AG20443 (cell line): ENCODE data around the gene PRSS50.
A peak's percentile ranks its signal among the peaks of the same experiment; 100 is the strongest.
"Not testable (repeated sequence)": the region's sequence is repeated elsewhere in the genome, so short reads cannot be mapped to it uniquely, and the experiment has no call there.

Experiments used
- DNase-seq: peaks from one replicate; pipeline ENCODE4 v3.0.0; 2012; ENCODE audit warnings: low spot score, mixed read lengths

PRSS50 gene

DNA sequence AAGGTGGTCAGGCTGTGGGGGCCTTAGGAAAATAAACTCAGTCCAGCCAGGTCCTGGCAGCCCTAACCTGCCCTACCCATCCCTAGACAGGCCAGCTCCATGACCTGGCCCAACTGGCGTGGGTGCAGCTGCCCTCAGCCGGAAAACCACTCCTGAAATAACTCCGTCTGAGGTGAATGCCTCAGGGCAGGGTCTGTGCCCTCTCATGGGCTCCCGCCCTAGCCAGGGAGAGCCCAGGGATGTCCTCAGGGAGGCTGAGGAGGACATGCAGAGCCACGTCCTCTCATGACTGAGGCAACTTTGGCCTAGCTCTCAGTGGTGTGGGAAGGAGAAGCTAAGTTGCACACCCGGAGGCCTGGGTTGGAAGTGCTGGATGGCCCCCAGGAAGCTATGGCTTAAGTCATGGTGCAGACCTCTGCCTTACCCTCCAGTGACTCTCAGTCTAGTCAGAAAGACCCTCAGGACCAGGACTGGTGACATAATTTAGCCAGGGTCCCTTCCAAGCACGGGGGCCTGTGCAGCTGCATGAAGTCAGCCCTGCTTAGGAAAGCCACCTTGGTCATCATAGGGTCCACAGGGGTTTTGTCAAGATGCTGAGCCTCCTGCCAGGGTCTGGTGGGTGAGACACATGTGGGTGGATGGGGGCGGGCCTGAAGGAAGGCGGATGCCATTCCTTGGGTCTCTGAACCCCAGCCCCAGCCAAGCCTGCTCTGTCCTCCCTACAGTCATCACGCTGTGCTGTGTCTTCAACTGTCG, 9.1 kb downstream of the PRSS50 start:
- DNase-seq: no peak

DNA sequence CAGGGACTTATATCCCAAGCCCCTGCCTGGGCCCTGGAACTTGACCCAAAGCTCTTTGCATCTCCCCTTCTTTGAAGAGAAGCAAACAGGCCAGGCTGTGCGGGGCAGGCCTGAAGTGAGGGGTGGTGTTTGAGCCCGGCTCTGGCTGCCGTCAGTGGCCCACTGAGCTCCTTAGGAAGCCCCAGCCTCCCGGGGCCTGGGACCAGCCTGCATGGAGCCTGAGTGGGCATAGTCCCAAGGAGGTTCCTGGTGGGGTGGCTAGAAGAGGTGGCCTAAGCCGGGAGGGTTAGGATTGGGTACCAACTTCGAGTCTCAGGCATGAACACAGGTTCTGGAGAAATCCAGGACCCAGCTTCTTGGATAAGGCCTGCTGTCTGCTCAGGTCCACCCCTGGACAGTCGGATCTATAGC, 10.1 kb downstream of the PRSS50 start:
- no peak for DNase-seq

GRCh38 chr3:46706771-46707582, 10.7 kb downstream of the PRSS50 start:
- no peak for DNase-seq

DNA sequence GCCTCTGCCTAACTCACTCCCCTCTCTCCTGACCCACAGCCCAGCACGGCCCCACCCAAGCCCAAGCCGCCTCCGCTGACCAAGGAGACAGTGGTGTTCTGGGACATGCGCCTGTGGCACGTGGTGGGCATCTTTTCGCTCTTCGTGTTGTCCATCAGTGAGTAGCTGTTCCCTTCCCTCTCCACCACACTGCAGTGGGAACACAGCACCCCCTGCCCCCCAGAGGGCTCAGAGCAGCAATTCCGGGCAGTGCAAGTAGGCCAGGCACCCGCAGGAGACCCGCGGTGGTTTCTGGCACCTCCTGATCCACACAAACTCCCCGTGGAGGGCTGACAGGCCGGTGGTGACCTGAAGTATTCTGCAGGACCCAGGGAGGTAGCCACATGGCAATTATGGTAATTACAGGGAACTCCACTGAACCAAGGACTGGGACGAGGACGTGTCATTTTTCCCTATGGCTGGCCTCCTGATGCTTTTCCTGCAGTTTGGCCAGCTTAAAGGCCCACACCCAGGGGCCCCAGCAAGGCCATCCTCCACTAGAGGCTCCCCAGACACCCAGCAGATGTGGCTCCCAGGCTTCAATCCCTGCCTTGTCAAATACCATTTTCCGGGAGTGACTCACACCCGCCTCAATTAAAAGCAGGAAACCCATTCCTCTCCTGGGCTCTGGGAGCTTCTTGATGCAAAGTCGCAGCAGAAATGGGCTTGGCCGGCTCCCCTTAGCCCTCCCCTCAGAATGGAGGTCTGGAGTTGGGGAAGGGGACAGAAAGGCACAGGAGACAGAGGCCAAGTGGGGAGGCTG, 11.7 kb downstream of the PRSS50 start:
- DNase-seq: peak; percentile 76

GRCh38 chr3:46705022-46705530, 12.6 kb downstream of the PRSS50 start:
- peak; percentile 82 for DNase-seq

GRCh38 chr3:46704346-46704745, 13.3 kb downstream of the PRSS50 start:
- DNase-seq: not testable (repeated sequence)

GRCh38 chr3:46703013-46703520, 14.6 kb downstream of the PRSS50 start:
- no peak for DNase-seq

- DNase-seq: no peak
These were observed 15.2 kb downstream of the PRSS50 start for GRCh38 chr3:46702246-46703012.

GRCh38 chr3:46701181-46701939, 16.3 kb downstream of the PRSS50 start, which contains the start of gene TMIE:
TMIE (plus strand) TSS chr3:46701392; CDS start chr3:46701488, 96 bp downstream.
- DNase-seq: peak; percentile 43

- DNase-seq: no peak
These were observed 16.9 kb downstream of the PRSS50 start for GRCh38 chr3:46700772-46701171.

GRCh38 chr3:46699676-46700523, 17.8 kb downstream of the PRSS50 start:
- no peak for DNase-seq

DNA sequence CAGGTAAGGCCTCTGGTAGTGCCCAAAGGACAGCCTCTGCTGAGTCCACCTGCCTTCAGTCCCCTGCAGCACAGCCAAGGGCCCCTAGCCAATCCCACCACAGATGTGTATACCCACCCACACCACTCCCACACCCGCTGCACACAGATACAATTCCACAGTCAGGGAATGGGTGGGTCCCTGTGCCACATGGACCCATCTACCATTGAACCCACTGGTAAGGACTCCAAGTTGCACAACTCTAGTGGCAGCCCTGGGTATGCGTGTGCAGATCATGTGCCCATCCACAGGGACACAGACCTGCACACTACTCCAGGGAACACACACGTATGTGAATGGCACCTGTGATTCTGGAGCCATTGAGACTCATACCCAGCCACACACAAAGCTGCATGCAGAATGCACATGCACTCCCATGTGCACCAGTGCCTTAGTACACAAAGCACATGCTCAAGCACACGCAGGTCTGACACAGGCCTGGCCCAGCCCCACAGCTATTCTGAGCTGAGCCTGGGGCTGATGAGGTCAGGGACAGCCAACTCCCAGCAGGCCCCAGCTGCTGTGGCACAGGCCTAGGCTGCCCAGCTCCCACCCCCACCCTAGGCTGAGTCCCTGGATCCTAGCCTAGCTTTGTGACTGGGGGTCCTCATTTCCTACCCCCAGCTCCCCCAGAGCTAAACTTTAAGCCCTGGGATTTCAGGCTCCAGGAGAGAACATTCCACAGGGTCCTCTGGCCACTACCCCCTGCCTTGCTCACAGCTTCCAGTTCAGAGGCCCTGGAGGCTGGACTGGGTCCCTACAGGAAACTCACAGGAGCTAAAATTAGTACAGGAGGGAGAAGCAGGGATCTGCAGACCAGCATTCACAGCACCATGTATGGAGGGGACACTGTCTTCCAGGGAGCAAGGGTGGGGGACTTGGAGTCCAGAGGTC, 21.4 kb downstream of the PRSS50 start:
- peak; percentile 74 for DNase-seq

GRCh38 chr3:46695177-46695961, 22.3 kb downstream of the PRSS50 start:
- DNase-seq: no peak

DNA sequence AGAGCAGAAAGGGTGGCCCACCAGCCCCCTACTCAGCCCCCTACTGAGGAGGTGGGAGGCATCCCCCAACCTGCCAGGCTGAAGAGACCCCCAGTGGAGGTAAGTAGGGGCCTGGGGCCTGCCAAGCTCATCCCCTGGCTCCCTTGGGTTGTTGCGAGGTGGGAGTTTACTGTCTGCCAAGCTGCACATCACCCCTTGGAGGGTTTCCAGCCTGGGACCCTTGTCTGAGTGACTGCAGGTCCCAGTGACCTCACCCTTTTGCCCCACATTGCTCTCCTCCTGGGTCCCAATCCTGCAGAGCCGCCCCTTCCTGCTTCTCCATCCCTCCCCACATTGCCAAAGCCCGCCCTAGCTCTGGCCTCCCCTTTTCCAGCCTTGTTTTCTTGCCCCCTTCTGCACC, 23.1 kb downstream of the PRSS50 start:
- no peak for DNase-seq

GRCh38 chr3:46693892-46694226, 23.8 kb downstream of the PRSS50 start:
- peak; percentile 50 for DNase-seq

GRCh38 chr3:46693038-46693891, 24.4 kb downstream of the PRSS50 start, which contains the start of gene ALS2CL:
ALS2CL (minus strand) TSS chr3:46693679; CDS start chr3:46689440, 4,239 bp downstream.
- peak; percentile 88 for DNase-seq
